GM20431 (cell line): ENCODE measurements around the gene APLF.

ENCODE experiments used
- in situ Hi-C: fragments of 300-500 bp; cut with MseI, MboI; formaldehyde crosslinking; loops from one replicate; pipeline ENCODE4 v1.15.0; 2020; ENCODE audit warnings: low sequenced_read_pairs; ENCODE audit not compliant: unreplicated experiment

APLF gene

DNA sequence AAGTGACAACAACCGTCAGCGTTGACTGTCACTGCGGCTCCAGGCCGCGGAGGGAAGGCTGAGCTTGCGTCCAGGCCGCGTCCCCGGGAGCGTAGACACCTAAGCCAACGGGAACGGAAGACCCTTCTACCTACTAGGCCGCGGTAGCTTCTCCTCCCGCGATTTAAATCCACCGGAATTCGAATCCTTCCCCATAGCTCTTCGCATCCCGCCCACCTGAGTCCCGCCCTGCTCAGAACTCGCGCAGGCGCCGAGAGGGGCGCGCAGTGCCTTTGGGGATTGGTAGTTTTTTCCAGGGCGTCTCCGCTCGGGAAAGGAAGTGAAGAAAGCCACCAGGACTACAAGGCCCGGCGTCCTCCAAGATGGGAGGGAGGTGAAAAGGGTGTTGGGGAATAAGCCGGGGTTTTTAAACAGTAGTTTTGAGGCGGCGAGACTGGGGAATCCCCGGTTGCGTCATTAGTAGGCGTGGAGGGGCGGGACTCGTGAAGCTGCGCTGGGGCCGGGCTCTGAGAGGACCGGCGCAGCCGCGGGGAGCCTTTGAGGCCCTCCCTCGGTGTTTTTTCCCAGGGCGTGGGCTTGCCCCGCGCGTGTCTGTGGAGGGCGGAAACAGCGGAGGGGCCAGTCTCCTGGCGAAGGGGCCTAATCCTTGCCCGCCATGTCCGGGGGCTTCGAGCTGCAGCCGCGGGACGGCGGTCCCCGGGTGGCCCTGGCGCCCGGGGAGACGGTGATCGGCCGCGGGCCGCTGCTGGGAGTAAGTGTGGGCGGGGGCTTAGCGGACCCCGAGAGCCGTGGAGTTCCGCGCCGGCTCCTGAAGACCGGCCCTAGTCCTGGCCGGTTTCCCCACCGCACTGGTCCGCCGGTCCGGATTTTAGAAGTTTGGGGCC lies at the start of gene APLF, which contains the start of gene FBXO48:
APLF (plus strand) TSS at position 509 of the 884 bp plus-strand sequence; CDS start at position 656, 147 bp downstream.
FBXO48 (minus strand) TSS at position 218 of the 884 bp plus-strand sequence. CDS start 2,149 bp downstream, outside the sequence.
- in situ Hi-C loops, result loop anchor here (10.0 to 25.0 kb wide), 2 partner anchors 245 to 447 kb away; no protein-coding TSS in a partner anchor

DNA sequence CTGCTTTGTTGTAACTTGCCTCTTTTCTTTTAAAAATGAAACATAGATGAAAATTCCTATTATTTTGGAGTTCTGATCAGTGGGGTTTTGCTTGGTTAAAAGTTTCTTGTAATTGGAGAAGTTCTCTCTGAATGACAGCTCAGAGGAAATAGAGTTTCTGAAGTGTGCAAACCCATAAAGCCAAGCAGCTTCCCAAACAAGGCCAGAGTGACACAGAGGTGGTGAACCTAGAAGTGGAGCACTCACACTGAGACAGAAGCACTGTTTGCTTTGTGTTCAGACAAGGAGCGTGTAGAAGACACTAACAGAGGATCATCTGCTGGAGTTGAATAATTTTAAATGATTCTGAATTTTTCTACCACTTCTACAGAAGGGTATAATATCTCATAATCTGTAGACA lies 49.5 kb upstream of the APLF start:
- in situ Hi-C loops, result no loop called here

- in situ Hi-C loops, result no loop called here
Observed at GRCh38 chr2:68418419-68418818, 49.0 kb upstream of the APLF start.

GRCh38 chr2:68418855-68419254 lies 48.5 kb upstream of the APLF start:
- in situ Hi-C loops, result no loop called here

- in situ Hi-C loops, result no loop called here
Observed at GRCh38 chr2:68420254-68420910, 47.0 kb upstream of the APLF start.

DNA sequence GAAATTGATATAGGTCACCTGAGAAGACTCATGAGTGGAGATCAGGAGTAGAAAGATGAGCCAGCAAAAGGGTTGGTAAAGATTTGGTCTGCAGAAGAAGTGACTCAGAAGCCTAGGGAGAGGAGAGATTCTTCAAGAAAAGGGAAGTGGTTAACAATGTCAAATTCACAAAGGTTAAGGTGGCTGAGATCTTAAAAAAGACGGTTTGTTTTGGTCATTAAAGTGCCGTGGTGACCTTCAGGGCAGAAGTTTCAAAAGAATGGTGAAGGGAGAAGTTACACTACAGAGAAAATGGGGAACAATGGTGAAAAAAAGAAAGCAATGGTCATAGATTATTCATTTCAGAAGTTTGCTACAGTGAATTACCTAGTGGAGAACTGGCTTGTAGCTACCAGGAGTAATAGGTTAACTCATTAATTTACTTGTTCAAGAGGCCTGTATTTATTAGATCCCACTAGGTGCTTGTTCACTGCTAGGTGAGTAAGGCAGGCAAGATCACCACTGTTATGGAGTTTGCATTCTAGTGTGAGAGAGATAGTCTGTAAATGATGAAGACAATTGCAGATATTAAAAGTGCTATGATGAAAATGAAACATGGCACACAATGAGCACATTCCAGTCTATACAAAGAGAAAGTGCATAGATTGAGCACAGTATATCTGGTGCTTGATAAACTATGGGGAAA lies 43.3 kb upstream of the APLF start:
- in situ Hi-C loops, result no loop called here

- in situ Hi-C loops, result no loop called here
Observed at GRCh38 chr2:68425503-68425902, 41.9 kb upstream of the APLF start.

- in situ Hi-C loops, result no loop called here
Observed at GRCh38 chr2:68426446-68426845, 40.9 kb upstream of the APLF start.

DNA sequence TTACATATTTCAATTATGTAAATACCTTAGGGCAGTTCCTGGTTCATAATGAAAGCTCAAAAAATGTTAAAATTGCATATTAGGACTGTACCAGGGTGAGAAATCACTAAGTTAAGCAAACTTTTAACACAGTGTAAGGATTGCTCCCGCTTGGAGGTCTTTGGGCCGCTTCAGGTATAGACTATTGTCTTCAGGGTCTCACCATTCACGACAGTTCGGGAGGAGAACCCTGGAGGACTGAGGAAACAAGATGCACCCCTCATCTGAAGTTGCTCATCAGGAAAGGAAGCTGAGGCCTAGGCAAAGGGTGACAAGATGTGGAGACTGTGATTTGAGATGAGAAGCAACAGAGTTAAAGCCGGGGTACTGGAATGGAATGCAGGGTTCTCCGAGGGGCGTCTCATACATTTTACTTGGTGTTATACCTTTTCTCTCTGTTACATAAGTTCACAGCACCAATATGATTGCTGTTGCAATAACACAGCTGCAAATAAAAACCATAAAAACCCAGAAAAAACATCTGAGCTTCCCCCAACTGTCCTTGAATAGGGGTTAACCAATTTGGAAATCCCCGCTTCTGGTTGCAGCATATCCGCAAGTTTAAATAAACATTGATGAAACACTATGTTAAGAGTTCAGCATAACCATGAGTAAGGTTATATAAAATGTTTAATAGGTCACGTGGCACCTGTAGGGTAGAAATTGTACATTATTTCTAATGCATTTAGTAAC lies 40.4 kb upstream of the APLF start:
- in situ Hi-C loops, result no loop called here

- in situ Hi-C loops, result no loop called here
Observed at GRCh38 chr2:68428126-68428525, 39.3 kb upstream of the APLF start.

DNA sequence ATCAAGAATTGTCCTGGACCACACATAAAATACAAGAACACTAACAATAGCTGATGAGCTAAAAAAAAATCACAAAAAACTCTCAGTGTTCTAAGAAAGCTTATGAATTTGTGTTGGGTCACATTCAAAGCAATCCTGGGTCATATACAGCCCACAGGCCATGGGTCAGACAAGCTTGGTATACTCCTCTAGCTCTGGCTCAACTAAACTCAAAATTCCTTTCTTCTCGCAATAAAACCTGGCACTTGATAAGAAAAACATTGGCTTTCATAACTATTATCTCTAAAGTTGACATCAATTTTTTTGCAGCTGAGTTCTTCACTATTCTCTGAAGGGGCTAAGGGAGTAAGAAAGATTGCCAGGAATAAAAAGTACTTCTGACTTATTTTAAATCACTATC lies 38.6 kb upstream of the APLF start:
- in situ Hi-C loops, result no loop called here

- in situ Hi-C loops, result no loop called here
Observed at GRCh38 chr2:68429311-68429826, 38.0 kb upstream of the APLF start.

DNA sequence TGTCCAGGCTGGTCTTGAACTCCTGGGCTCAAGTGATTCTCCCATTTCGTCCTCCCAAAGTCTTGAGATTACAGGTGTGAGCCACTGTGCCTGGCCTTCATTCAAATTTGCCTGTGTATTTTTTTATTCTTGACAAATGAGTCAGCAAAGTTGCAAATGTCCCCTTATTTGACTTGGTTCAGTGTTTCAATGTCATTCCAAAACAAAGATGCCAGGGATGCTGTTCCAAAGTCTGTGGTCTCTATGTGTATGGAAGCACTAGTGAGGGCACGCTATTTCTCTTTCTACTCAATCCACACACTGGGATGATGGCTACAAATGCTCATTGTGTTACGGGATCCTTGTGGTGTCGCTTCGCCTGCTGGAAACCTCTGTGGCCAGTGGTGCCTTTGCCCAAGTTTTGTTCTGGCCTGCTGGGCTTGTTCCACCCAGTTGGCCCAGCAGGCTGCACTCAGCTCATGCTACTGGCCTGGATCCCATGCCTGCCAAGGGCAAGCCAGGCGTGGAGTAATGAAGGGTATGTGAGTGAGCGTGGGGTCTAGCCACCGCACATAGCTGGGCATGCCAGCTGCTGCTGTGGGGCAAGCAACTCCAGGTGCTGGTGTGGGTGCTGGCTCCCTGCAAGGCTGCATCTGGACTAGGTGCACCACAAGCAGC lies 35.9 kb upstream of the APLF start:
- in situ Hi-C loops, result no loop called here

GRCh38 chr2:68432696-68433658 lies 34.4 kb upstream of the APLF start:
- in situ Hi-C loops, result no loop called here

DNA sequence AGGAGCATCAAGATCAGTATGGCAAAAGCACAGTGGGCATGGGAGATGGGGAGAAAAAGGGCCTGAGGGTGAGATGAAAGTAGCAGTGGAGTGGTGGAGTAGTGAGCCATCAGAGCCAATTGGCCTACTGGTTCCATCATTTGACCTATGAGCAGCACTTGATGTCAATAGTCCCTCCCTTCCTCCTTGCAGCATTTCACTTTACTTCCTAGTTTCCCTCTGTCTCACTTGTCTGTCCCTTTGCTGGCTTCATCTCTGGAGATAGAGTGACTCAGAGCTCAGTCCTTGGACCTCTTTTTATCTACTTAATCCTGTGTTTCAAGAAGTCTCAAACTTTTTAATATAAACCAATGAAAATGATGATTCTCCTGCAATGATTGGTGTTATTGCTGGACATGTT lies 32.4 kb upstream of the APLF start:
- in situ Hi-C loops, result no loop called here

- in situ Hi-C loops, result no loop called here
Observed at GRCh38 chr2:68435615-68436014, 31.8 kb upstream of the APLF start.

- in situ Hi-C loops, result no loop called here
Observed at GRCh38 chr2:68436270-68436669, 31.1 kb upstream of the APLF start.
